C4-2B (cell line): ENCODE measurements around the gene PRG3.

ENCODE experiments used
- CTCF ChIP-seq: fragments of 450-650 bp; conservative IDR thresholded peaks from 2 replicates; pipeline ENCODE4 v1.5.1; 2017; ENCODE audit warnings: mild to moderate bottlenecking
- ZFX ChIP-seq: fragments of 450-650 bp; IDR thresholded peaks from 2 replicates; pipeline ENCODE4 v1.6.1; 2017

DNA sequence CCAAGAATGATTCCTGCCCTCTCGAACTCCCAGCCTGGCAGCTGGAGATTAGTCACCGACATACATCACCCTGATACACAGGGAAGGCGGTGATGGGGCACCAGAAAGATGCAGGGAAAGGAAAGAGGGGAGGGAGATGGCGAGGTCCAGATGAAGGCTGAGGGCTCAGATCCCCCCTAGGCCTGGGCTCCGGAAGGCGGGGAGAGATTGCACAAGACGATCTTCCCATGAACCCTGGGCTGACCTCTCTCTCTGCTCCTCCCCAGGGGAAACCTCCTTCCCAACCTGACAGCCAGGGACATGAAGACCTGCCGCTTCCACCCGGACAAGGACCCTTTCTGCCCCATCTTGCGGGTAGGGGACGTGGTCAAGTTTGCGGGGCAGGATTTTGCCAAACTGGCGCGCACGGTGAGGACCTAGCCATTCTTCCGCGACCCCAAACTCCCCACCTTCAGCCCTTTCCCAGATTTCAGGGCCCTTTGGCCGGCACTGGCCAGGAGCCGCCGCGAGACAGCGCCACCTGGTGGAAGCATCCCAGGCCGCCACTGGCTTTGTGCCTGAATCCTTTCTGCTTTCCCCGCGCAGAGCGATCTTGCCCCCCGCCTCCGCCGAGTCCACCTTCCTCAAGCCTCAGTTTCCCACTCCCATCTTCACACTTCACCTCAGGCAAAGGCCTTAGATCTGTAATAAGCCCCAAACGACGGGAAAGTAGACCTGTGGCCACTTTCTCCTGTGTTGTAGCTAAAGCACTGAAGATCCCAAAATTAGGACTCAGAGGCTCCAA lies 31.3 kb downstream of the PRG3 start:
- TF ChIP-seq CTCF (peak; percentile 96), ZFX (no peak)
